ENCODE data around the gene RGS9BP. TPM values are rescaled to one million over a fixed set of nuclear protein-coding genes. Genes with fewer than 3 reads are reported as not detected.

RGS9BP gene
- 0.49 TPM for total RNA-seq
- under 1 TPM in 7 of 8 donors, not detected in 1; 0.08 to 0.42 (median 0.17) TPM for polyA plus RNA-seq (ENCODE audit: insufficient read depth in 1 of 8, insufficient read length in 8 of 8, low replicate concordance in 1 of 8)
- long read RNA-seq, donor 1: 0 reads
- long read RNA-seq, donor 2: 0 reads
- long read RNA-seq, donor 3: 0 reads
- long read RNA-seq, donor 4: 0 reads
- long read RNA-seq, donor 5: 0 reads
- long read RNA-seq, donor 6: 0 reads
- long read RNA-seq, donor 7: 0 reads
- long read RNA-seq, donor 8, partial matches to known transcripts: 0 of 1 reads
- long read RNA-seq, donor 8, other reads (novel, unspliced or antisense): 0 of 1 reads
- long read RNA-seq, donor 9: 0 reads
- long read RNA-seq, donor 10: 0 reads
- long read RNA-seq, donor 11: 0 reads

GRCh38 chr19:32675720-32676185, at the start of gene RGS9BP:
TSS of gene RGS9BP (plus strand) at chr19:32675848. CDS start at chr19:32676264, 416 bp downstream.
- Histone ChIP-seq H3K27ac (ENCODE audit: low read length) (peak within 1 kb of the TSS; percentile 35), H3K27me3 (ENCODE audit: control insufficient read depth, insufficient read depth, low read length) (peaks cover 43% of the 10 kb centered on the region), H3K36me3 (ENCODE audit: control insufficient read depth, insufficient read depth, low read length) (no peaks in the 10 kb centered on the region), H3K9me3 (replicated peaks; ENCODE audit: control insufficient read depth, low read depth, low read length) (no peaks in the 10 kb centered on the region), H3K4me1 (ENCODE audit: control insufficient read depth, insufficient read depth, low read length) (peaks cover 36% of the 10 kb centered on the region), H3K4me3 (ENCODE audit: low read length) (peak within 1 kb of the TSS; percentile 81)
- DNase-seq: peak; percentile 73
- WGBS (ENCODE audit: insufficient coverage): 2% methylated on average over 53 of the region's 53 CpGs

GRCh38 chr19:32626969-32627368, 48.7 kb upstream of the RGS9BP start:
- Histone ChIP-seq H3K9me3 (replicated peaks; ENCODE audit: control insufficient read depth, low read depth, low read length) (no peaks in the 10 kb centered on the region), H3K27ac (ENCODE audit: low read length) (no peak overlapping the region), H3K27me3 (ENCODE audit: control insufficient read depth, insufficient read depth, low read length) (no peaks in the 10 kb centered on the region), H3K4me1 (ENCODE audit: control insufficient read depth, insufficient read depth, low read length) (no peaks in the 10 kb centered on the region), H3K4me3 (ENCODE audit: low read length) (no peak overlapping the region), H3K36me3 (ENCODE audit: control insufficient read depth, insufficient read depth, low read length) (peaks cover 66% of the 10 kb centered on the region)
- no CpG with 5 or more reads among the region's 4 CpGs for WGBS (ENCODE audit: insufficient coverage)
- no peak for DNase-seq

GRCh38 chr19:32627714-32628270, 47.9 kb upstream of the RGS9BP start:
- Histone ChIP-seq H3K36me3 (ENCODE audit: control insufficient read depth, insufficient read depth, low read length) (peaks cover 58% of the 10 kb centered on the region), H3K27ac (ENCODE audit: low read length) (no peak overlapping the region), H3K27me3 (ENCODE audit: control insufficient read depth, insufficient read depth, low read length) (no peaks in the 10 kb centered on the region), H3K4me3 (ENCODE audit: low read length) (no peak overlapping the region), H3K9me3 (replicated peaks; ENCODE audit: control insufficient read depth, low read depth, low read length) (no peaks in the 10 kb centered on the region), H3K4me1 (ENCODE audit: control insufficient read depth, insufficient read depth, low read length) (no peaks in the 10 kb centered on the region)
- no peak for DNase-seq
- 81% methylated on average over 14 of the region's 15 CpGs for WGBS (ENCODE audit: insufficient coverage)

GRCh38 chr19:32630338-32630737, 45.3 kb upstream of the RGS9BP start:
- Histone ChIP-seq H3K27me3 (ENCODE audit: control insufficient read depth, insufficient read depth, low read length) (no peaks in the 10 kb centered on the region), H3K27ac (ENCODE audit: low read length) (no peak overlapping the region), H3K9me3 (replicated peaks; ENCODE audit: control insufficient read depth, low read depth, low read length) (no peaks in the 10 kb centered on the region), H3K36me3 (ENCODE audit: control insufficient read depth, insufficient read depth, low read length) (peaks cover 50% of the 10 kb centered on the region), H3K4me1 (ENCODE audit: control insufficient read depth, insufficient read depth, low read length) (no peaks in the 10 kb centered on the region), H3K4me3 (ENCODE audit: low read length) (no peak overlapping the region)
- WGBS (ENCODE audit: insufficient coverage): 86% methylated on average over 11 of the region's 14 CpGs
- DNase-seq: no peak

- Histone ChIP-seq H3K36me3 (ENCODE audit: control insufficient read depth, insufficient read depth, low read length) (peaks cover 57% of the 10 kb centered on the region), H3K9me3 (replicated peaks; ENCODE audit: control insufficient read depth, low read depth, low read length) (no peaks in the 10 kb centered on the region), H3K27me3 (ENCODE audit: control insufficient read depth, insufficient read depth, low read length) (no peaks in the 10 kb centered on the region), H3K4me1 (ENCODE audit: control insufficient read depth, insufficient read depth, low read length) (no peaks in the 10 kb centered on the region), H3K27ac (ENCODE audit: low read length) (no peak overlapping the region), H3K4me3 (ENCODE audit: low read length) (no peak overlapping the region)
- no peak for DNase-seq
- WGBS (ENCODE audit: insufficient coverage): 92% methylated on average over 3 of the region's 15 CpGs
Measured at GRCh38 chr19:32631381-32631780, 44.3 kb upstream of the RGS9BP start.

GRCh38 chr19:32637480-32637879, 38.2 kb upstream of the RGS9BP start:
- no peaks in the 10 kb centered on the region for H3K27me3 ChIP-seq (ENCODE audit: control insufficient read depth, insufficient read depth, low read length)
- no peak for DNase-seq
- no peak overlapping the region for H3K27ac ChIP-seq (ENCODE audit: low read length)
- no peaks in the 10 kb centered on the region for H3K4me1 ChIP-seq (ENCODE audit: control insufficient read depth, insufficient read depth, low read length)
- no peaks in the 10 kb centered on the region for H3K9me3 ChIP-seq (replicated peaks; ENCODE audit: control insufficient read depth, low read depth, low read length)
- peaks cover 55% of the 10 kb centered on the region for H3K36me3 ChIP-seq (ENCODE audit: control insufficient read depth, insufficient read depth, low read length)
- WGBS (ENCODE audit: insufficient coverage): 89% methylated on average over 14 of the region's 14 CpGs
- no peak overlapping the region for H3K4me3 ChIP-seq (ENCODE audit: low read length)

- WGBS (ENCODE audit: insufficient coverage): over 99% methylated on average over 9 of the region's 13 CpGs
Measured at GRCh38 chr19:32638625-32639024, 37.0 kb upstream of the RGS9BP start.

GRCh38 chr19:32642771-32643170, 32.9 kb upstream of the RGS9BP start:
- 94% methylated on average over 7 of the region's 12 CpGs for WGBS (ENCODE audit: insufficient coverage)
- H3K36me3 ChIP-seq (ENCODE audit: control insufficient read depth, insufficient read depth, low read length): peaks cover 61% of the 10 kb centered on the region

More at GRCh38 chr19:32638625-32639024, 37.0 kb upstream of the RGS9BP start:
- H3K4me1 ChIP-seq (ENCODE audit: control insufficient read depth, insufficient read depth, low read length): no peaks in the 10 kb centered on the region
- H3K4me3 ChIP-seq (ENCODE audit: low read length): no peak overlapping the region
- peaks cover 61% of the 10 kb centered on the region for H3K36me3 ChIP-seq (ENCODE audit: control insufficient read depth, insufficient read depth, low read length)
- no peaks in the 10 kb centered on the region for H3K27me3 ChIP-seq (ENCODE audit: control insufficient read depth, insufficient read depth, low read length)
- no peaks in the 10 kb centered on the region for H3K9me3 ChIP-seq (replicated peaks; ENCODE audit: control insufficient read depth, low read depth, low read length)
- no peak overlapping the region for H3K27ac ChIP-seq (ENCODE audit: low read length)
- no peak for DNase-seq

GRCh38 chr19:32646556-32646955, 29.1 kb upstream of the RGS9BP start:
- no peaks in the 10 kb centered on the region for H3K4me1 ChIP-seq (ENCODE audit: control insufficient read depth, insufficient read depth, low read length)
- H3K9me3 ChIP-seq (replicated peaks; ENCODE audit: control insufficient read depth, low read depth, low read length): no peaks in the 10 kb centered on the region
- WGBS (ENCODE audit: insufficient coverage): 100% methylated on average over 3 of the region's 6 CpGs
- no peaks in the 10 kb centered on the region for H3K27me3 ChIP-seq (ENCODE audit: control insufficient read depth, insufficient read depth, low read length)
- no peak overlapping the region for H3K27ac ChIP-seq (ENCODE audit: low read length)
- DNase-seq: no peak
- peaks cover 46% of the 10 kb centered on the region for H3K36me3 ChIP-seq (ENCODE audit: control insufficient read depth, insufficient read depth, low read length)
- no peak overlapping the region for H3K4me3 ChIP-seq (ENCODE audit: low read length)

More at GRCh38 chr19:32642771-32643170, 32.9 kb upstream of the RGS9BP start:
- no peak for DNase-seq
- H3K9me3 ChIP-seq (replicated peaks; ENCODE audit: control insufficient read depth, low read depth, low read length): no peaks in the 10 kb centered on the region
- H3K27ac ChIP-seq (ENCODE audit: low read length): no peak overlapping the region
- no peaks in the 10 kb centered on the region for H3K4me1 ChIP-seq (ENCODE audit: control insufficient read depth, insufficient read depth, low read length)
- H3K27me3 ChIP-seq (ENCODE audit: control insufficient read depth, insufficient read depth, low read length): no peaks in the 10 kb centered on the region
- no peak overlapping the region for H3K4me3 ChIP-seq (ENCODE audit: low read length)

GRCh38 chr19:32647361-32647760, 28.3 kb upstream of the RGS9BP start:
- Histone ChIP-seq H3K4me1 (ENCODE audit: control insufficient read depth, insufficient read depth, low read length) (peaks cover 7% of the 10 kb centered on the region), H3K27me3 (ENCODE audit: control insufficient read depth, insufficient read depth, low read length) (no peaks in the 10 kb centered on the region), H3K36me3 (ENCODE audit: control insufficient read depth, insufficient read depth, low read length) (peaks cover 40% of the 10 kb centered on the region), H3K27ac (ENCODE audit: low read length) (no peak overlapping the region), H3K4me3 (ENCODE audit: low read length) (no peak overlapping the region), H3K9me3 (replicated peaks; ENCODE audit: control insufficient read depth, low read depth, low read length) (no peaks in the 10 kb centered on the region)
- 86% methylated on average over 6 of the region's 8 CpGs for WGBS (ENCODE audit: insufficient coverage)
- no peak for DNase-seq
